Kidney glomerular epithelial cell (primary cell): ENCODE data around the gene RPL36.
"Not testable (repeated sequence)": the region's sequence is repeated elsewhere in the genome, so short reads cannot be mapped to it uniquely, and the experiment has no call there.

Source experiments
- DNase-seq: peaks from one replicate; lab custom pipeline; 2025; lab: John Stamatoyannopoulos, UW

RPL36 gene

GRCh38 chr19:5706876-5707573 is 16.9 kb downstream of the RPL36 start:
- DNase-seq = no peak

GRCh38 chr19:5707576-5708575 is 17.8 kb downstream of the RPL36 start:
- DNase-seq = no peak

GRCh38 chr19:5711025-5711424 is 20.9 kb downstream of the RPL36 start:
- no peak for DNase-seq

- no peak for DNase-seq
Measured at GRCh38 chr19:5711713-5712161, 21.6 kb downstream of the RPL36 start.

- DNase-seq = no peak
Measured at GRCh38 chr19:5713228-5713627, 23.1 kb downstream of the RPL36 start.

- DNase-seq = no peak
Measured at GRCh38 chr19:5714816-5715215, 24.7 kb downstream of the RPL36 start.

- DNase-seq = no peak
Measured at GRCh38 chr19:5717215-5717935, 27.3 kb downstream of the RPL36 start.

- DNase-seq = no peak
Measured at GRCh38 chr19:5718037-5718578, 28.0 kb downstream of the RPL36 start.

GRCh38 chr19:5718579-5719273 is 28.6 kb downstream of the RPL36 start:
- DNase-seq = peak; percentile 68

GRCh38 chr19:5719274-5719960 is 29.3 kb downstream of the RPL36 start:
- DNase-seq = no peak

GRCh38 chr19:5719961-5720790 is 30.1 kb downstream of the RPL36 start, which contains the start of the genes CATSPERD and LONP1:
Gene CATSPERD, plus strand, starts transcription at chr19:5720637. Its CDS starts 101 bp downstream, at chr19:5720738.
Gene LONP1, minus strand, starts transcription at chr19:5720146. Its CDS starts 14 bp downstream, at chr19:5720132.
- DNase-seq = peak; percentile 95

GRCh38 chr19:5727453-5728050 is 37.5 kb downstream of the RPL36 start:
- DNase-seq = no peak

- not testable (repeated sequence) for DNase-seq
Measured at GRCh38 chr19:5733172-5733571, 43.1 kb downstream of the RPL36 start.

GRCh38 chr19:5738423-5738822 is 48.3 kb downstream of the RPL36 start:
- DNase-seq = no peak
